HG03432 (cell line): ENCODE measurements around the gene PLCXD3.
"Not testable (repeated sequence)": the region's sequence is repeated elsewhere in the genome, so short reads cannot be mapped to it uniquely, and the experiment has no call there.

Source experiments
- ATAC-seq: cut with Tn5 transposase; IDR thresholded peaks from one replicate; pipeline ENCODE4 v1.9.1; 2021; ENCODE audit warnings: mild to moderate bottlenecking, moderate library complexity; ENCODE audit not compliant: unreplicated experiment

Gene PLCXD3

GRCh38 chr5:41493490-41494126 is 16.8 kb downstream of the PLCXD3 start:
- ATAC-seq, result not testable (repeated sequence)

- no peak for ATAC-seq
Measured at GRCh38 chr5:41485533-41485932, 24.9 kb downstream of the PLCXD3 start.

- ATAC-seq, result peak; percentile 67
Measured at GRCh38 chr5:41482715-41483114, 27.7 kb downstream of the PLCXD3 start.

- no peak for ATAC-seq
Measured at GRCh38 chr5:41482173-41482572, 28.2 kb downstream of the PLCXD3 start.

- ATAC-seq, result not testable (repeated sequence)
Measured at GRCh38 chr5:41471571-41472208, 38.7 kb downstream of the PLCXD3 start.

DNA sequence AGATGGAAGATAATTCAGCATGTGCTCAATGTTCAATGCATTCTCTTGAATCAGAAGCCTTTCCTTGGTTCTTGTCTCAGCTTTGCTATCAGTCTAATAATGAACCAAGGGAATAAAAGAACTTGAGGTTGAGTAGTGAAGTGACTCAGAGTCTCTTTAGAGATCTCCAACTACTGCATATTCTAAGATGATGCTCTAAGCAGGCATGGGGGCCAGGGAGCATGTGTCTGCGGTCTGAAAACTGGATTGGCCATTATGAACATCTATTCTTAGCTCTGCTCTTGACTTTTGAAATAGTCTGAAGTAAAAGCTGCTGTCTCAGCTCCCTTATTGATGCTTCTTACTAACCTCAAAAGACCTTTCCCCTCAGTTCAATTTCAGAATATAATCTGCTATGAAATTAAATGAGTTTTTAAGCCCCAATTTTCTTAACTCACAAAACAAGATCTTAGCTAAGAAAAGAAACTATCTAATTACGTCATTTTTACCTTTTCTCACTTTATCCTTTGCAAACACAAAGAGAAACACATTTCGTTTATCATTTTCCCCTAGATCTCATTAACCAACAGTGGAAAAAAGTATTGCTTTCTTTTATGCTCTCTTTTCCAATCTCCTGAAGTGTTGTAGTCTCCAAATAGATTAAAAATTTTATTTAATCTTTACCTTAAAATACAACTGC is 44.8 kb downstream of the PLCXD3 start:
- ATAC-seq, result no peak

GRCh38 chr5:41459557-41459956 is 50.8 kb downstream of the PLCXD3 start:
- no peak for ATAC-seq

- no peak for ATAC-seq
Measured at GRCh38 chr5:41457094-41457493, 53.3 kb downstream of the PLCXD3 start.

DNA sequence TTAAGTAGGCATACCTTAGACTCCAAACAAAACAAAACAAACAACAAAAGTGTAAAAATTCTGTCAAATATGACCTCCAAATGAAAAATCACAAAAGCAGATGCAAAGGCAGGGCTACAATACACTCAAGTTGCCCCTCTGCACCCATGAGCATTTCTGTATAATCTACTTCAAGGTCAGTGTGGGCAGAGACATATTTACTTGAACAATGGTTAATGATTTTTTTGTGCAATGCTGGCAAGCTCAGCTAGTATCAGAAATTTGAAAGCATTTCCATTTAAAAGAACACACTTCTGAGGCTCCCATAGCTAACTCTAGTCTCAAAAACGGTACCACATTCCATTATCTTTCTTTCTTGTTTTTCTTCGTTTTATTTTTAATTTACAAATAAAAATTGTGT is 57.9 kb downstream of the PLCXD3 start:
- ATAC-seq, result no peak

DNA sequence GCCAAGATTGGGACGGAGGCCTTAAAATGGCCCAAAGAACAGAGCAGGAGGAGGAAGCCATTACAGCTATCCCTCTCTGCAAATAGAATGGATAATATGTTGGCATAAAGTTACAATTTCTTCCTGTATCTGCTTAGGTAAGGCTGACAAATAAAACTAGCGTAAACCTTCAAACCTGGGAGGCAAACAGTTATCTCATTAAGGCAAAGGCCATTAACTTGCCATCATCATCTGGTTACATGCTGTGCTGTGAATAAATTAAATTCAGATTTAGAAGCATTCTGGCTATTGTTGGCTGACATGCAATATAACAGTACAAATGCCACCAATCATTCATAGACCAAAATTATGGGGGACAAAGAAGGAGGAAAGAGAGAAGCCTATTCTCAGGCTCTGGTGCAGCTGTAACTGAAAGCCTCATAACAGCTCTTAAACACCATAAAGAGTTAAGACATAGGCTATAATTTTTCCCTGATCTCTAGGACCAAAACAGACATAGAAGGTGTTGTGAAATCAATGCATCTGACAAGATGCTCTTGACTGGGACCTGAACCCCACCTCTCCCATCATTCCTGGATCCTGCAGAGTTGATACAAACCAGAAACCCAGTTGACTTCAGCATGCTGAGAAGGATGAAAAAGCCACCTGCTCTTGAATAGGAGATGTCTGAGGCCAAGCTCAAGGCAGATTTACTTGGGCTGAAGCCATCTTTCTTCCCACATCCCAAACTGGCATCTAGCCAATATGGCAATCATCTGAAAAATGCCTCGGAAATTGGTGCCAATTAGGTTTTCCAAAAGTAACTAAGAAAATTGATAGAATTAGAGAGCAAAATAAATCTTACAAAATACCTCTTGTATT is 62.5 kb downstream of the PLCXD3 start:
- ATAC-seq, result no peak

GRCh38 chr5:41445937-41446563 is 64.4 kb downstream of the PLCXD3 start:
- no peak for ATAC-seq

DNA sequence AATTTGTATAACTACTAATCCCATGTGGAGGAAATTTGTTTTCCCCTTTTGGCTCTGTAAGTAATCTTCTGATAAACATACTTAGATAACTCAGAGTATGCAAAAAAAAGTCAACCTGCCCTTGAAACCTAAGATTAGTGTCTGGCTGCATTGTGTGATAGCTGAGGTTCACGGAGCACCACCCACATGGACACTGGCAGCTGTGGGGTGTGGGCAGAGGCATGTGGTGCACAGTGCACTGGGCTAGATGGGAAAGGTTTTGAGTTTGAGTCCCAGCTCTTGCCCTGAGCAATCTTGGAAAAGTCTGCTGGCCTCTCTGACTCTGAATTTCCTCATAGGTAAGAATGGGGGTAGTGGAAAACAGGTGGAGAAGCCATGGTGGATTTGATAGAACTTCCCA is 75.1 kb downstream of the PLCXD3 start:
- no peak for ATAC-seq

- ATAC-seq, result no peak
Measured at GRCh38 chr5:41433552-41434181, 76.7 kb downstream of the PLCXD3 start.

DNA sequence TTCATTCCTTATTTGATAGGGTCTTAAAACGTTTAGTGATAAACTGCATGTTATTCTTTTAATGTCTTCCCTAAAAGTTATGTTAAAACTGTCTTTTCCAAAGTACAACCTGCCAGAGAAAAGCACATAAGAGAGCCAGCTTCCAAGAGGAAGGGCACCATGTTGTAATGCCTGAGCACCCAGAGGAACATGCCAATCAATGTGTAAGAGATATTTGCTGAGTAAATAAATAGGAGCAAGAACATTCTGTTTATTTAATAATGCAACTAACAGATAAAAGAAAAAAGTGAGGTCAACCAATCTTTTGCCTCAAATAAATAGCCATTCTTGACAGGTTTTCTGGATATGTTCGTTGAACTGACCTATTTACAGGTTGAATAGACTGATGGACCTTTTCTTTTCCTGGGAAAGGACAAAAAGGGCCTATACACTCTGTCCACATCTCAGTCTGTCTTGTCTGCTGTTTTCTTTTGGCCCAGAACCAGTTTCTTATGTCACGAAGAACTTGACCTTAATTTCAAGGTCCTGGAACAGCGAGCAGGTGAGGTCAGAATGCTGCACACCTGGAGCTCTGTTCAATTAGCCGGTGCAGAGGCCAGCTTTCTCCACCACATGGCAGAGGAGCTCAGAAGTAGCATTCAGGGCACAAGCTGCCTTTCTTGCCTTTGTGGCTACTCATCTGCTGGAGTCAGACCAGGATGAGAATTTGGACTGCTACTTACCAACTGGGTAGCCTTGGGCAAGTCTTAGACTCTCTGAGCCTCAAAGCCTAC is 77.7 kb downstream of the PLCXD3 start:
- no peak for ATAC-seq

DNA sequence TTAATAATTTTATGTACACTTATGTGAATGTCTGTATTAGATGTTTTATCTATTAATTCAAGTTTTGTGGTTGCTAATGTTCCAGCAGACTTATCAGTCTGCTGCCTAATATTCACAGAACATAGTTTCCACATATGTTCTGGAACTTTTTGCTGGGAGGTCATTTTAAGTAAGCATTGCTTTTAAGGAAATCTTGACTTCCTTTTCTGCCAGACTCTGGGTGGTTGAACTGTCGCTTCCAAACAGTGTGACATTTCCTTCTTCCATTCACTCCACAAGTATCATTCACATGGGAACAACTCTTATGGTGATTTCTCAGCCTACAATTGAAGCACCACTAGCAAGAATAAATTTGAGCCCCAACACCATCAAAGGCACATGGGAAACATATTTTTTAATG is 82.9 kb downstream of the PLCXD3 start:
- ATAC-seq, result no peak

DNA sequence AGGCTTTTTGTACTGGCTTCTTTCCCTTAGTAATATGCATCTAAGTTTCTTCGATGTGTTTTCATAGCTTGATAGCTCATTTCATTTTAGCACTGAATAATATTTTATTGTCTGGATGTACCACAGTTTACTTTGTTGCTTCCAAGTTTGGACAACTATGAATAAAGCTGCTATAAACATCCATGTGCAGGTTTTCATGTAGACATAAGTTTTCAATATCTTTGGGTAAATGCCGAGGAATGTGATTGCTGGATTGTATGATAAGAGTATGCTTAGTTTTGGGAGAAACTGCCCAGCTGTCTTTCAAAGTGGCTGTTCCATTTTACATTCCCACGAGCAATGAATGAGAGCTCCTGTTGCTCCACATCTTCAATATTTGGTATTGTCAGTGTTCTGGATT is 84.7 kb downstream of the PLCXD3 start:
- no peak for ATAC-seq

- ATAC-seq, result no peak
Measured at GRCh38 chr5:41420492-41421067, 89.8 kb downstream of the PLCXD3 start.

- no peak for ATAC-seq
Measured at GRCh38 chr5:41418220-41419031, 92.0 kb downstream of the PLCXD3 start.
